ENCODE data around the gene LRRN2. TPM values are rescaled to one million over a fixed set of nuclear protein-coding genes. Genes with fewer than 3 reads are reported as not detected.

Gene LRRN2
- polyA plus RNA-seq, 1 donor from 2014 or later = 3.3 TPM

- Histone ChIP-seq H3K9ac (ENCODE audit: low read length) (no peak overlapping the region), H3K27ac (ENCODE audit: low read length) (no peak overlapping the region), H3K9me3 (ENCODE audit: low read length) (no peaks in the 10 kb centered on the region), H3K27me3 (ENCODE audit: insufficient read depth, low read depth, low read length) (no peaks in the 10 kb centered on the region), H4K20me1 (ENCODE audit: insufficient read depth) (no peaks in the 10 kb centered on the region), H3K36me3 (ENCODE audit: insufficient read depth, low read length) (no peaks in the 10 kb centered on the region), H3K9me2 (ENCODE audit: insufficient read depth, low read length) (no peaks in the 10 kb centered on the region), H3K4me3 (ENCODE audit: low read length) (no peak overlapping the region), H2AFZ (ENCODE audit: low read depth, low read length) (no peak overlapping the region), H3K79me2 (replicated peaks; ENCODE audit: insufficient read depth, low read length) (no peaks in the 10 kb centered on the region), H3K4me2 (ENCODE audit: low read length) (no peak overlapping the region), H3F3A (ENCODE audit: insufficient read depth, low read length, poor library complexity, severe bottlenecking) (no peaks in the 10 kb centered on the region)
- no peak for TF ChIP-seq RAD21 (conservative IDR thresholded peaks at IDR 0.05)
- no peak for TF ChIP-seq CTCF (IDR thresholded peaks at IDR 0.05; ENCODE audit: poor library complexity, severe bottlenecking)
- no peak for TF ChIP-seq EP300 (conservative IDR thresholded peaks at IDR 0.05; ENCODE audit: poor library complexity, severe bottlenecking)
- TF ChIP-seq, protein P1, sequence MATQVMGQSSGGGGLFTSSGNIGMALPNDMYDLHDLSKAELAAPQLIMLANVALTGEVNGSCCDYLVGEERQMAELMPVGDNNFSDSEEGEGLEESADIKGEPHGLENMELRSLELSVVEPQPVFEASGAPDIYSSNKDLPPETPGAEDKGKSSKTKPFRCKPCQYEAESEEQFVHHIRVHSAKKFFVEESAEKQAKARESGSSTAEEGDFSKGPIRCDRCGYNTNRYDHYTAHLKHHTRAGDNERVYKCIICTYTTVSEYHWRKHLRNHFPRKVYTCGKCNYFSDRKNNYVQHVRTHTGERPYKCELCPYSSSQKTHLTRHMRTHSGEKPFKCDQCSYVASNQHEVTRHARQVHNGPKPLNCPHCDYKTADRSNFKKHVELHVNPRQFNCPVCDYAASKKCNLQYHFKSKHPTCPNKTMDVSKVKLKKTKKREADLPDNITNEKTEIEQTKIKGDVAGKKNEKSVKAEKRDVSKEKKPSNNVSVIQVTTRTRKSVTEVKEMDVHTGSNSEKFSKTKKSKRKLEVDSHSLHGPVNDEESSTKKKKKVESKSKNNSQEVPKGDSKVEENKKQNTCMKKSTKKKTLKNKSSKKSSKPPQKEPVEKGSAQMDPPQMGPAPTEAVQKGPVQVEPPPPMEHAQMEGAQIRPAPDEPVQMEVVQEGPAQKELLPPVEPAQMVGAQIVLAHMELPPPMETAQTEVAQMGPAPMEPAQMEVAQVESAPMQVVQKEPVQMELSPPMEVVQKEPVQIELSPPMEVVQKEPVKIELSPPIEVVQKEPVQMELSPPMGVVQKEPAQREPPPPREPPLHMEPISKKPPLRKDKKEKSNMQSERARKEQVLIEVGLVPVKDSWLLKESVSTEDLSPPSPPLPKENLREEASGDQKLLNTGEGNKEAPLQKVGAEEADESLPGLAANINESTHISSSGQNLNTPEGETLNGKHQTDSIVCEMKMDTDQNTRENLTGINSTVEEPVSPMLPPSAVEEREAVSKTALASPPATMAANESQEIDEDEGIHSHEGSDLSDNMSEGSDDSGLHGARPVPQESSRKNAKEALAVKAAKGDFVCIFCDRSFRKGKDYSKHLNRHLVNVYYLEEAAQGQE (IDR thresholded peaks at IDR 0.05; ENCODE audit: borderline replicate concordance) = no peak
- TF ChIP-seq SMC3 (conservative IDR thresholded peaks at IDR 0.05; ENCODE audit: poor library complexity) = no peak
- TF ChIP-seq MXI1 (conservative IDR thresholded peaks at IDR 0.05; ENCODE audit: poor library complexity, severe bottlenecking) = no peak
- no peak for TF ChIP-seq EZH2 (IDR thresholded peaks at IDR 0.05; ENCODE audit: borderline replicate concordance, insufficient read depth, low read length, poor library complexity, severe bottlenecking)
- no peak for TF ChIP-seq POLR2AphosphoS5 (IDR thresholded peaks at IDR 0.05)
- no peak for TF ChIP-seq TAF1 (IDR thresholded peaks at IDR 0.05; ENCODE audit: low read depth)
Observed at GRCh38 chr1:204695692-204696091, 10.2 kb upstream of the LRRN2 start.

- H3K79me2 ChIP-seq (replicated peaks; ENCODE audit: insufficient read depth, low read length) = no peaks in the 10 kb centered on the region
- H3K27ac ChIP-seq (ENCODE audit: low read length) = no peak overlapping the region
- no peak overlapping the region for H3K4me2 ChIP-seq (ENCODE audit: low read length)
- no peaks in the 10 kb centered on the region for H3K9me2 ChIP-seq (ENCODE audit: insufficient read depth, low read length)
- H3K36me3 ChIP-seq (ENCODE audit: insufficient read depth, low read length) = no peaks in the 10 kb centered on the region
- H3K27me3 ChIP-seq (ENCODE audit: insufficient read depth, low read depth, low read length) = no peaks in the 10 kb centered on the region
- no peaks in the 10 kb centered on the region for H3K9me3 ChIP-seq (ENCODE audit: low read length)
- no peak overlapping the region for H3K9ac ChIP-seq (ENCODE audit: low read length)
- TF ChIP-seq MXI1 (conservative IDR thresholded peaks at IDR 0.05; ENCODE audit: poor library complexity, severe bottlenecking) = no peak
- TF ChIP-seq SMC3 (conservative IDR thresholded peaks at IDR 0.05; ENCODE audit: poor library complexity) = no peak
- no peak for TF ChIP-seq POLR2AphosphoS5 (IDR thresholded peaks at IDR 0.05)
- TF ChIP-seq EZH2 (IDR thresholded peaks at IDR 0.05; ENCODE audit: borderline replicate concordance, insufficient read depth, low read length, poor library complexity, severe bottlenecking) = no peak
- TF ChIP-seq, protein P1 (IDR thresholded peaks at IDR 0.05; ENCODE audit: borderline replicate concordance) = no peak
- no peak for TF ChIP-seq TAF1 (IDR thresholded peaks at IDR 0.05; ENCODE audit: low read depth)
- no peak for TF ChIP-seq CTCF (IDR thresholded peaks at IDR 0.05; ENCODE audit: poor library complexity, severe bottlenecking)
- no peak for TF ChIP-seq EP300 (conservative IDR thresholded peaks at IDR 0.05; ENCODE audit: poor library complexity, severe bottlenecking)
- no peak for TF ChIP-seq RAD21 (conservative IDR thresholded peaks at IDR 0.05)
- H4K20me1 ChIP-seq (ENCODE audit: insufficient read depth) = no peaks in the 10 kb centered on the region
- H2AFZ ChIP-seq (ENCODE audit: low read depth, low read length) = no peak overlapping the region
- H3F3A ChIP-seq (ENCODE audit: insufficient read depth, low read length, poor library complexity, severe bottlenecking) = no peaks in the 10 kb centered on the region
- H3K4me3 ChIP-seq (ENCODE audit: low read length) = no peak overlapping the region
Observed at GRCh38 chr1:204694145-204694544, 8.6 kb upstream of the LRRN2 start.
